Ectodermal cell (in vitro differentiated cells): ENCODE data around the gene CLCN5.

ENCODE experiments used
- H3K27ac ChIP-seq: 2 replicates; pipeline ENCODE4 v1.7.0; 2013; ENCODE audit warnings: mild to moderate bottlenecking, low read depth, low read length; ENCODE audit not compliant: insufficient read depth, poor library complexity, severe bottlenecking
- H3K27me3 ChIP-seq: 2 replicates; pipeline ENCODE4 v1.7.0; 2013; ENCODE audit warnings: mild to moderate bottlenecking, low read length; ENCODE audit not compliant: insufficient read depth, control insufficient read depth, poor library complexity, severe bottlenecking
- H3K36me3 ChIP-seq: one replicate; pipeline ENCODE4 v1.7.0; 2013; ENCODE audit warnings: low read length; ENCODE audit not compliant: control insufficient read depth, insufficient read depth
- H3K4me1 ChIP-seq: one replicate; pipeline ENCODE4 v1.7.0; 2013; ENCODE audit warnings: low read length; ENCODE audit not compliant: control insufficient read depth, insufficient read depth
- H3K4me3 ChIP-seq: 2 replicates; pipeline ENCODE4 v1.7.0; 2013; ENCODE audit warnings: low read depth, low read length, control low read depth; ENCODE audit not compliant: insufficient read depth
- H3K9me3 ChIP-seq: 2 replicates; pipeline ENCODE4 v1.7.0; 2013; ENCODE audit warnings: mild to moderate bottlenecking, low read length, moderate library complexity; ENCODE audit not compliant: control insufficient read depth
- WGBS, 2 experiments: methylation state at CpG; one replicate each; pipeline ENCODE4 v1.1.7; 2013; ENCODE audit warnings: missing lambda C conversion rate in 2 of 2; 5-methylcytosine and 5-hydroxymethylcytosine counted together

Gene CLCN5

DNA sequence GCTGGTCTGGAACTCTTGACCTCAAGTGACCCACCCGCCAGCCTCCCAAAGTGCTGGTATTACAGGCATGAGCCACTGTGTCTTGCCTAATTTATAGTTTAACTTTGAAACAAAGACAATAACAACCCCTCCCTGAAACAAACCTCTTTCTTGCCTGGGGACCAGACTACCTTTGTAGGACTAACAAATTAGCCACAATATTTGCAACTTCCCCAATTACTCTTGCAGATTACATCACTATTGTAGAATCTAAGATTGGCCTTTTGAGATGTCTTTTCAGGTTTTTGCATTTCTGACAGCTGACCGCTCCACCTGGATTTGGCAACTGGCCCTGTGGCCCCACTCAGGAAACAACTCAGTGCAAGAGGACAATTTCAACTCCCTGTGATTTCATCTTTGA lies 193.6 kb downstream of the CLCN5 start:
- no peak overlapping the region for H3K4me3 ChIP-seq
- H3K27ac ChIP-seq = no peak overlapping the region
- H3K9me3 ChIP-seq = no peaks in the 10 kb centered on the region
- no peaks in the 10 kb centered on the region for H3K4me1 ChIP-seq
- WGBS, 2 experiments = 92 to 100% methylated on average over 2 of the region's 2 CpGs
- H3K27me3 ChIP-seq = no peaks in the 10 kb centered on the region
- H3K36me3 ChIP-seq = no peaks in the 10 kb centered on the region

DNA sequence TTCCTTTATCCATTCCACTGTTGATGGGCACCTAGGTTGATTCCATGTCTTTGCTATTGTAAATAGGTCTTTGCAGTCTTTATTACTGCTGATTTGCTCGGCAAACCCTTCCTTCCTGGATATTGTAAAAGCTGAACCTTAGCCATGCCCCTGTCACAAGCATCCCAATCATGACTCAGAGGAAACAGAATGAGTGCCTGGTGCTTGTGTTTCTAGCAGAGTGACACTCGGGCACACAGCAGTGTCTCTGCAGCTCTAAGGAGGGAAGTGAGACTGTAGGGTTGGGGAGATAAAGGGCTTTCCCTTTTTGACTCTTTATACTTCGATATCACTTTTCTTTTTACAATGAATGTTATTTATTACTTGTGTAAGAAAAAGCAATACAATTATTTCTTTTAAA lies 195.1 kb downstream of the CLCN5 start:
- H3K27ac ChIP-seq = no peak overlapping the region
- no peaks in the 10 kb centered on the region for H3K9me3 ChIP-seq
- 93 to 100% methylated on average over 1 of the region's 3 CpGs for WGBS, 2 experiments
- H3K36me3 ChIP-seq = no peaks in the 10 kb centered on the region
- H3K4me3 ChIP-seq = no peak overlapping the region
- no peaks in the 10 kb centered on the region for H3K27me3 ChIP-seq
- H3K4me1 ChIP-seq = no peaks in the 10 kb centered on the region

DNA sequence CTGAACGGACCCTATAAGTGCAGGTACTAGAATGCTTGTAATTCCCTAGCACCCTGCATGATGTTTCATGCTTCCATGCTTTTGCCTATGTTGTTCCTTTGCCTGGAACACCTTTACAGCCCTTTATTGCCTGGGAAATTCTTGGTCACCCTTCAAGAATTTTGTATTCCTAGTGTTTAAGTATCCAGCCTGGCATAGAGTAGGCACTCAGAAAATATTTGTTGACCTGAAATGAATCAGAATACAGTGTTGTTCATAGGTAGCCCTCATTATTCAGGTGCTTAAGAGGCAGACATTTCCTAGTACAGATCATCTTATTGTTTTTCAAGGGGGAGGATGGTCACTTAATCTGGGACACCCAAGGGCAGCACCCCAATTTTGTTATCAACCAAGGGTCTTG lies 203.1 kb downstream of the CLCN5 start:
- H3K9me3 ChIP-seq = no peaks in the 10 kb centered on the region
- H3K4me3 ChIP-seq = no peak overlapping the region
- no peaks in the 10 kb centered on the region for H3K36me3 ChIP-seq
- no peak overlapping the region for H3K27ac ChIP-seq
- 93% methylated on average over 1 of the region's 1 CpG for WGBS, 2 experiments
- H3K4me1 ChIP-seq = no peaks in the 10 kb centered on the region
- H3K27me3 ChIP-seq = no peaks in the 10 kb centered on the region

GRCh38 chrX:50147972-50148371 lies 225.6 kb downstream of the CLCN5 start:
- Histone ChIP-seq H3K4me1 (no peaks in the 10 kb centered on the region), H3K27me3 (no peaks in the 10 kb centered on the region), H3K4me3 (no peak overlapping the region), H3K27ac (no peak overlapping the region), H3K9me3 (no peaks in the 10 kb centered on the region), H3K36me3 (no peaks in the 10 kb centered on the region)
- 93 to 94% methylated on average over 7 of the region's 7 CpGs for WGBS, 2 experiments
